ENCODE results near the gene RTN4RL1. TPM values are rescaled to one million over a fixed set of nuclear protein-coding genes. Genes with fewer than 3 reads are reported as not detected.

RTN4RL1 gene
- total RNA-seq, 1 donor from 2014 or later: 11.5 TPM

DNA sequence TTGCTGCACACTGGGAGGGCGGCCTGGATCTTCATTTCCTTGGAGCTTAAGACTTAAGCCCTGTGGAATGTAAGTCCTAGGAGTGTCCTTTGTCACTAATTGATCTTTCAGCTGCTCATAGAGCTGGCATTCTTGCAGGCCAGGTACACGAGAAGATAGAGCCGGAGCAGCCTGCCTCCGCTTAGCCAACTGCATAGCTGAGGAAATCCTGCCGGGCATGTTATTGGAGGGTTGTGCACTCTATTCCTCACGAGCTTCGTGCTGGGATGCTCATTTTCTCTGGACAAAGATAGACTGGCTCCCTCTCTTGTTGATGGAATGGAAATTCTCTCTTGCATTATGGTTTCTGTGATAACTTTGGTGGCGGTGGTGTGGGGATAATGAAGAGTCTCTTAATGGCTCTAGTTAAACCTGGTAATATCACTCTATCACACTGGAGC is 118.5 kb downstream of the RTN4RL1 start:
- TF ChIP-seq, protein P1, sequence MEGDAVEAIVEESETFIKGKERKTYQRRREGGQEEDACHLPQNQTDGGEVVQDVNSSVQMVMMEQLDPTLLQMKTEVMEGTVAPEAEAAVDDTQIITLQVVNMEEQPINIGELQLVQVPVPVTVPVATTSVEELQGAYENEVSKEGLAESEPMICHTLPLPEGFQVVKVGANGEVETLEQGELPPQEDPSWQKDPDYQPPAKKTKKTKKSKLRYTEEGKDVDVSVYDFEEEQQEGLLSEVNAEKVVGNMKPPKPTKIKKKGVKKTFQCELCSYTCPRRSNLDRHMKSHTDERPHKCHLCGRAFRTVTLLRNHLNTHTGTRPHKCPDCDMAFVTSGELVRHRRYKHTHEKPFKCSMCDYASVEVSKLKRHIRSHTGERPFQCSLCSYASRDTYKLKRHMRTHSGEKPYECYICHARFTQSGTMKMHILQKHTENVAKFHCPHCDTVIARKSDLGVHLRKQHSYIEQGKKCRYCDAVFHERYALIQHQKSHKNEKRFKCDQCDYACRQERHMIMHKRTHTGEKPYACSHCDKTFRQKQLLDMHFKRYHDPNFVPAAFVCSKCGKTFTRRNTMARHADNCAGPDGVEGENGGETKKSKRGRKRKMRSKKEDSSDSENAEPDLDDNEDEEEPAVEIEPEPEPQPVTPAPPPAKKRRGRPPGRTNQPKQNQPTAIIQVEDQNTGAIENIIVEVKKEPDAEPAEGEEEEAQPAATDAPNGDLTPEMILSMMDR (IDR thresholded peaks at IDR 0.05): no peak
- H3K27me3 ChIP-seq: peaks cover 4% of the 10 kb centered on the region
- intact Hi-C loops (cut with DNase I): loop anchor here (10.0 kb wide), 1 partner anchor 338 kb away; no protein-coding TSS in a partner anchor
- H3K27ac ChIP-seq: no peak overlapping the region
- peaks cover 6 to 13% of the 10 kb centered on the region in 2 donors for H3K4me1 ChIP-seq
- no peaks in the 10 kb centered on the region for H3K9me3 ChIP-seq
- H3K4me3 ChIP-seq: no peak overlapping the region
- DNase-seq (ENCODE audit: low spot score in 2 of 2): no peak
- no peaks in the 10 kb centered on the region for H3K36me3 ChIP-seq

DNA sequence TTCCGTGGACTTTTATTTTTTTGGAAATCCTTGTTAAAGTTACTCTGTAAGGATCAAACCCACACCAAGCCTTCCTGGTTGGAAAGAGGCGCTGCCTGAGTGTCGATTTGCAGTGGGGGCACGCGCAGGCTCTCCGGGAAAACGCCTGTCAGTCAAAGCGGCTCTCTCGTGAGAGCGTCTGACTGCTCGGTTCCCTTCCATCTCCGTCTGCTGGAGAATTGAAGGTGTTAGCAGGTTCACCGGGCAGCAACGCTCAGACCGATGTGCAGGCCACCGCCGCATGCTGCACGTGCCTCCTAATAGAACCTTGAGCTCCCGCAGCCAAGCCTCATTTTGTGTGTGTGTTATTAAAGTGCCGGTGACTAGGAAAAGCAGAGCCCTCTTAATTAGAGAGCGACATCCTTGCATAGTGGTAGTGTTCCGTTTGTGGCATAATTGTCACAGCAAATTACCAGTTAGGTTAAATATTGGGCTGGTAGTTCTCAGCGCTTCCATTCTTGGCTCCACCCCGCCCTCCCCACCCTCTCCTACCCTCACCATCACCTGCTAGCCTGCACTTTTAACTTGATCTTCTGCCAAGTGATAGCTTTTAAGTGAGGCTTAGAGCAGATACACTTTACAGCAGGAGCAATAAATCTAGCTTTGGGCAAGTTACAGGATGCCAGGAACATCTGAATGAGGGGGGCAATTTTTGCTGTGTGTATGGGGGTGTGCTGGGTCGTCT is 119.8 kb downstream of the RTN4RL1 start:
- Histone ChIP-seq H3K4me3 (no peak overlapping the region), H3K4me1 (peaks cover 6 to 13% of the 10 kb centered on the region in 2 donors), H3K27me3 (peaks cover 4% of the 10 kb centered on the region), H3K36me3 (no peaks in the 10 kb centered on the region), H3K27ac (no peak overlapping the region), H3K9me3 (no peaks in the 10 kb centered on the region)
- no peak for DNase-seq (ENCODE audit: low spot score in 2 of 2)
- intact Hi-C loops (cut with DNase I): loop anchor here (10.0 kb wide), 1 partner anchor 339 kb away; no protein-coding TSS in a partner anchor
- TF ChIP-seq, protein P1 (IDR thresholded peaks at IDR 0.05): no peak

DNA sequence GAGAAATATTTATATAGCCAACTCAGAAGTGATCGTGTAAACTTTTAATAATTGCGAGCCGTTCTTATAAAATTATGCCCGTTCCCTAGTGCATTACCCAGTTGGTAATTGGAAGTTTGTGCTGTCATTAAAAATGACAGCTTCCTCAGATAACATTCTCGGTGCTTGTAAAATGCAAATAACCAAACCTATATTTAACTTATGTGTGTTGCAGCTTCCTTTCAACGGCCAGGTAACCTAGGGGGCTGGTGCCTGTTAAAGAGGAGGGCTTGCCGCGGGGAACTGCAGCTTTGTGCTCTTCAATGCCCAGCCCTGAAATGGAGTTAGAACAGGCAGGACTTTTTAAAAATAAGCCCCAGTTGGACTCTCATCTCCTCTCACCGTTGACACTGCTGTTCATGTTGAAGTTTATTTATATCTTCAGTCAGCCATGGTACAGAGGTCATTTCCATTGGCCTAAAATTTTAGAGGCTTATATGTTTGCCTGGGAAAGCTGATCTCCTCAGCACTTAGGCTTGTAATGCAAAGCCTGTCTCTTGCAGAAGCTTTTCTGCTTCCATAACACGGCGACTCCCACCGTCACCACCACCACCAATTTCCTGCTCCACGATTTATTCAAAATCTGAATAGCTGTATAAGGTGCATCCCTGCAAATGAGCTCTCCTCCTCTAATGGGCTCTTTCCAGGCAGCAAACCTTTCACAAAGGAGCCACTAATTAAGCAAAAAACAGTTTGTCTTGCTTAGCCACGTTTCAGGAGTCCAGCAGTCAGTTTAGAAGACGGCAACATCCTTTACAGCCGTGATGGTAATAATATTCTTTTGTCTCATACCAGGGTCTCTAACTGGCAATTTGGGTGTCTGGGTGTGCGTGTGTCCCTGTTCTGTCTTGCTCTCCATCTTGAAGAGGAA is 120.6 kb downstream of the RTN4RL1 start:
- Histone ChIP-seq H3K9me3 (no peaks in the 10 kb centered on the region), H3K36me3 (peaks cover 0 to under 1% of the 10 kb centered on the region in 2 donors), H3K4me1 (peaks cover 6 to 13% of the 10 kb centered on the region in 2 donors), H3K27ac (no peak overlapping the region), H3K27me3 (peaks cover 4% of the 10 kb centered on the region), H3K4me3 (no peak overlapping the region)
- DNase-seq (ENCODE audit: low spot score in 2 of 2): no peak
- TF ChIP-seq, protein P1 (IDR thresholded peaks at IDR 0.05): no peak
- intact Hi-C loops (cut with DNase I): loop anchor here (10.0 kb wide), 1 partner anchor 340 kb away; no protein-coding TSS in a partner anchor

DNA sequence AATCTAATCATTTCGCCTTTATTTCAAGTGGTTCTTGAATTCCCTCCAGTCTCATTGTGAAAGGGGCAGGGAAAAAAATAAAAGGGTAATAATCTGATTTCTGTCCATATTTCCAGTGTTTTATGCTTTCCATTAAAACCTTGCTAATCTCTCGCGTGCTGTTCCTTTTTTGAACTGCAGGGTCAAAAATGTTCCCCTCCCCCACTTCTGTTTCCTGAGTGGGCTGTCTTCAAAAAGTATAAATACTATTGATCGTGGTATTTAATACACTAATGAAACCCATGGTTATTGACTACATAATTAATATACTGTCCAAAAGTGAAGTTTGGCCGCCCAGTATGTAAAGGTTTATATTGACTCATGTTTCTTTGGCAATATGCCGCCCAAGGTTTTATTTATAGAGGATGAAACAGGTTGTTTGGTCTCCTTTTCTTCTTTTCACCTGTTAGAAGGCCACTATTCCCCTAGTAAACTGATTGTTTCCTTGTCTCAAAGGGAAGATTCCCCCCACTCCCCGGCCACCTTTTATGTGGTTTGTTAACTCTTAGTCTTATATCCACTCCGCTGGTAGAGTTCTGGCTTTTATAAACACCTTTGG is 125.6 kb downstream of the RTN4RL1 start:
- intact Hi-C loops (cut with DNase I): no loop called here
- Histone ChIP-seq H3K36me3 (peaks cover 37 to 49% of the 10 kb centered on the region in 2 donors), H3K9me3 (no peaks in the 10 kb centered on the region), H3K27me3 (no peaks in the 10 kb centered on the region), H3K4me1 (no peaks in the 10 kb centered on the region), H3K27ac (no peak overlapping the region), H3K4me3 (no peak overlapping the region)
- DNase-seq (ENCODE audit: low spot score in 2 of 2): no peak
- TF ChIP-seq, protein P1 (IDR thresholded peaks at IDR 0.05): no peak

DNA sequence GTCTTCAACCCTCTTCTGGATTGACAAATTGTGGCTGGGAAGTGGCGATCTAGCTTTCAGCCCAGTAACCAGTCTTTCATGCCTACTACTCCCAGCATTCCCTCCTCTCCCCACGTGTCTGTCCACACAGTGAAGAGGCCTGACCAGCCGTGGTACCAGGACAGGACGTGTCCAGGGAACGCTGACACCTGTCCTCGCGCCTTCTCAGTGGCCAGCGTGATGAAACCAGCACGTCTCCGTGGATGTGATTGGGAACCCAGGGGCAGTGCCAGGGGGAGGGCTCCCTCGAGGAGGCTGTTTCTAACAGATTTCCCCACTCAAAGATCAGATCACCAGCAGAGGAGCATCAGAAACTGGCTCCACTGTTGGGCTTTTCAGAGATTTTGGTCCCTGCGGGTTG is 126.3 kb downstream of the RTN4RL1 start:
- no peaks in the 10 kb centered on the region for H3K27me3 ChIP-seq
- intact Hi-C loops (cut with DNase I): no loop called here
- TF ChIP-seq, protein P1 (IDR thresholded peaks at IDR 0.05): no peak
- peaks cover 39 to 54% of the 10 kb centered on the region in 2 donors for H3K36me3 ChIP-seq
- no peaks in the 10 kb centered on the region for H3K4me1 ChIP-seq
- no peak overlapping the region for H3K27ac ChIP-seq
- H3K9me3 ChIP-seq: no peaks in the 10 kb centered on the region
- no peak for DNase-seq (ENCODE audit: low spot score in 2 of 2)
- H3K4me3 ChIP-seq: no peak overlapping the region

Measured in ascending aorta (tissue), 2 donors.